GM18498 (cell line): ENCODE data around the gene CLDN24.

Source experiments
- ATAC-seq: cut with Tn5 transposase; IDR thresholded peaks from one replicate; pipeline ENCODE4 v1.9.1; 2021; ENCODE audit warnings: mild to moderate bottlenecking, moderate library complexity; ENCODE audit not compliant: unreplicated experiment

Gene CLDN24

GRCh38 chr4:183322326-183322725, at the start of gene CLDN24:
Gene CLDN24 (minus strand): TSS chr4:183322426. CDS start chr4:183322426, 0 bp downstream.
- ATAC-seq, result no peak

GRCh38 chr4:183370786-183371185, 48.6 kb upstream of the CLDN24 start:
- ATAC-seq, result no peak

- ATAC-seq, result no peak
Measured at GRCh38 chr4:183369073-183369472, 46.8 kb upstream of the CLDN24 start.

- no peak for ATAC-seq
Measured at GRCh38 chr4:183366206-183366835, 44.1 kb upstream of the CLDN24 start.

- no peak for ATAC-seq
Measured at GRCh38 chr4:183364025-183364424, 41.8 kb upstream of the CLDN24 start.

- no peak for ATAC-seq
Measured at GRCh38 chr4:183362916-183363542, 40.8 kb upstream of the CLDN24 start.

GRCh38 chr4:183362036-183362435, 39.8 kb upstream of the CLDN24 start:
- no peak for ATAC-seq

GRCh38 chr4:183360161-183360919, 38.1 kb upstream of the CLDN24 start:
- no peak for ATAC-seq

- no peak for ATAC-seq
Measured at GRCh38 chr4:183358215-183358755, 36.1 kb upstream of the CLDN24 start.

GRCh38 chr4:183356931-183357675, 34.9 kb upstream of the CLDN24 start:
- no peak for ATAC-seq

- ATAC-seq, result no peak
Measured at GRCh38 chr4:183356173-183356830, 34.1 kb upstream of the CLDN24 start.

- no peak for ATAC-seq
Measured at GRCh38 chr4:183355405-183355804, 33.2 kb upstream of the CLDN24 start.

- no peak for ATAC-seq
Measured at GRCh38 chr4:183354219-183354618, 32.0 kb upstream of the CLDN24 start.

GRCh38 chr4:183353557-183353956, 31.3 kb upstream of the CLDN24 start:
- no peak for ATAC-seq

- no peak for ATAC-seq
Measured at GRCh38 chr4:183352546-183352945, 30.3 kb upstream of the CLDN24 start.

- no peak for ATAC-seq
Measured at GRCh38 chr4:183350317-183351071, 28.3 kb upstream of the CLDN24 start.

- no peak for ATAC-seq
Measured at GRCh38 chr4:183349673-183350072, 27.4 kb upstream of the CLDN24 start.

GRCh38 chr4:183348706-183349659, 26.8 kb upstream of the CLDN24 start:
- no peak for ATAC-seq

- no peak for ATAC-seq
Measured at GRCh38 chr4:183348136-183348535, 25.9 kb upstream of the CLDN24 start.
